HepG2 (cell line): Measurements from ENCODE around the gene MISP3. TPM values are rescaled to one million over a fixed set of nuclear protein-coding genes. Genes with fewer than 3 reads are reported as not detected.
A peak's percentile ranks its signal among the peaks of the same experiment; 100 is the strongest.

Experiments used
- ATF4 ChIP-seq, 2 experiments: fragments of 450-650 bp in 1 of 2; sonication (generic) in 1 of 2; formaldehyde crosslinking; IDR thresholded peaks; 2 replicates each; pipeline versions ENCODE4 v1.5.0 to v1.8.0; 2020 to 2022; ENCODE audit warnings: mild to moderate bottlenecking in 1 of 2, missing genetic modification reagents in 1 of 2
- DZIP1 ChIP-seq: sonication (generic); formaldehyde crosslinking; IDR thresholded peaks from 2 replicates; pipeline ENCODE4 v1.5.0; 2020; ENCODE audit warnings: mild to moderate bottlenecking, missing genetic modification reagents
- ETV6 ChIP-seq: sonication (generic); formaldehyde crosslinking; conservative IDR thresholded peaks from 2 replicates; pipeline ENCODE4 v1.4.0; 2020; ENCODE audit warnings: missing genetic modification reagents
- FOXO1 ChIP-seq: sonication (generic); formaldehyde crosslinking; IDR thresholded peaks from 2 replicates; pipeline ENCODE4 v1.4.0; 2020; ENCODE audit warnings: missing genetic modification reagents
- GABPB1 ChIP-seq: IDR thresholded peaks from 2 replicates; pipeline ENCODE4 v1.6.1; 2016; ENCODE audit warnings: mild to moderate bottlenecking, missing genetic modification reagents, moderate library complexity, missing compliant biosample characterization
- GATAD1 ChIP-seq: IDR thresholded peaks from 2 replicates; pipeline ENCODE4 v1.6.1; 2016; ENCODE audit warnings: missing genetic modification reagents, missing compliant biosample characterization
- HNRNPUL1 ChIP-seq: fragments of 200-400 bp; formaldehyde crosslinking; IDR thresholded peaks from 2 replicates; pipeline ENCODE4 v1.6.1; 2017; ENCODE audit warnings: low read depth, mild to moderate bottlenecking, low read length, moderate library complexity
- KAT8 ChIP-seq: IDR thresholded peaks from 2 replicates; pipeline ENCODE4 v1.6.1; 2016; ENCODE audit warnings: missing genetic modification reagents, missing compliant biosample characterization
- KDM5B ChIP-seq: sonication (generic); formaldehyde crosslinking; IDR thresholded peaks from 2 replicates; pipeline ENCODE4 v1.4.0; 2020; ENCODE audit warnings: missing genetic modification reagents, mild to moderate bottlenecking, borderline replicate concordance
- MIER3 ChIP-seq: IDR thresholded peaks from 2 replicates; pipeline ENCODE4 v1.6.1; 2016; ENCODE audit warnings: missing compliant biosample characterization, borderline replicate concordance
- NCOR1 ChIP-seq: fragments of 200-600 bp; sonication (generic); IDR thresholded peaks from 2 replicates; pipeline ENCODE4 v1.7.0; 2017; ENCODE audit warnings: antibody characterized with exemption, low read length, borderline replicate concordance
- NR2F2 ChIP-seq: IDR thresholded peaks from 2 replicates; pipeline ENCODE4 v1.6.1; 2012; ENCODE audit warnings: low read depth, inconsistent platforms, borderline replicate concordance
- SP1 ChIP-seq, 2 experiments: fragments of 450-650 bp in 1 of 2; sonication (generic) in 1 of 2; formaldehyde crosslinking in 1 of 2; IDR thresholded peaks; 2 replicates each; pipeline versions ENCODE4 v1.4.0 to v1.6.1; 2016 to 2020; ENCODE audit warnings: missing genetic modification reagents in 1 of 2
- TAF1 ChIP-seq: sonication (generic); formaldehyde crosslinking; IDR thresholded peaks from 2 replicates; pipeline ENCODE4 v1.4.0; 2020; ENCODE audit warnings: missing genetic modification reagents
- ZHX2 ChIP-seq, 2 experiments: sonication (generic) in 1 of 2; formaldehyde crosslinking in 1 of 2; IDR thresholded peaks; 2 replicates each; pipeline versions ENCODE4 v1.6.1 to v1.9.0; 2014 to 2022; ENCODE audit warnings: antibody characterized with exemption in 1 of 2, borderline replicate concordance in 1 of 2, inconsistent platforms in 1 of 2, low read depth in 1 of 2, missing genetic modification reagents in 1 of 2
- ZMAT3 ChIP-seq: sonication (generic); formaldehyde crosslinking; conservative IDR thresholded peaks from 2 replicates; pipeline ENCODE4 v1.7.0; 2021; ENCODE audit warnings: missing genetic modification reagents
- ZNF160 ChIP-seq: sonication (generic); formaldehyde crosslinking; IDR thresholded peaks from 2 replicates; pipeline ENCODE4 v1.8.0; 2022; ENCODE audit warnings: mild to moderate bottlenecking, inconsistent platforms, missing genetic modification reagents
- ZNF20 ChIP-seq: sonication (generic); formaldehyde crosslinking; IDR thresholded peaks from 2 replicates; pipeline ENCODE4 v1.4.0; 2020; ENCODE audit warnings: mild to moderate bottlenecking, moderate library complexity, missing genetic modification reagents
- ZNF597 ChIP-seq: sonication (generic); formaldehyde crosslinking; IDR thresholded peaks from 2 replicates; pipeline ENCODE4 v1.5.0; 2020; ENCODE audit warnings: missing genetic modification reagents
- ZNF629 ChIP-seq: sonication (generic); formaldehyde crosslinking; conservative IDR thresholded peaks from 2 replicates; pipeline ENCODE4 v1.5.0; 2020; ENCODE audit warnings: missing genetic modification reagents
- polyA plus RNA-seq, 8 experiments: library from polyadenylated mRNA; depleted of rRNA in 3 of 8; stranded (reverse) in 7 of 8; unstranded in 1 of 8; fragments of >200 nt; fragmentation: Illumina TruSeq in 4 of 8; extraction: Trizol in 4 of 8; gene quantifications; 2 replicates each; pipeline versions ENCODE4 v1.2.1 to v1.2.3, GENCODE V29; 2011 to 2016; ENCODE audit warnings: low read depth in 4 of 8, missing spikeins in 1 of 8, mixed read lengths in 1 of 8; ENCODE audit not compliant: insufficient read depth in 1 of 8
- total RNA-seq, 5 experiments: library from RNA; depleted of rRNA; stranded (reverse); fragments of >200 nt; fragmentation: Illumina TruSeq; extraction: Trizol; gene quantifications; 2 replicates each; pipeline ENCODE4 v1.2.3, GENCODE V29; 2016; ENCODE audit warnings: low read depth in 1 of 5

The MISP3 gene
- total and polyA plus RNA-seq, 2 of the 13 experiments (the other 11 are each of a cell fraction or from before 2014, with no cell fraction given) = 2.5 to 5.4 TPM

GRCh38 chr19:14117668-14118164 lies 45.1 kb downstream of the MISP3 start, which contains the start of gene PRKACA (continued):
- TF ChIP-seq DZIP1 (CRISPR knock-in tag) = no peak
- no peak for TF ChIP-seq HNRNPUL1
- TF ChIP-seq NR2F2 = no peak
- no peak for TF ChIP-seq NCOR1
- TF ChIP-seq MIER3 (CRISPR knock-in tag) = peak; percentile 45; the same call in 1 of the 2 replicates
- TF ChIP-seq ZNF160 (CRISPR knock-in tag) = no peak
- 0 out of 2 replicates have a peak, but pooled peaks have one; percentile 12 for TF ChIP-seq ZHX2 (IDR thresholded peaks at IDR 0.05; ENCODE audit: low read depth)
- TF ChIP-seq ZHX2 (CRISPR knock-in tag; IDR thresholded peaks at IDR 0.05; ENCODE audit: borderline replicate concordance) = no peak
- TF ChIP-seq ZNF597 (CRISPR knock-in tag) = no peak
- no peak for TF ChIP-seq SP1 (IDR thresholded peaks at IDR 0.05)
- TF ChIP-seq SP1 (CRISPR knock-in tag; IDR thresholded peaks at IDR 0.05) = peak; percentile 77
- TF ChIP-seq KDM5B (CRISPR knock-in tag) = no peak
- TF ChIP-seq ATF4 (CRISPR knock-in tag; IDR thresholded peaks at IDR 0.05) = no peak
- no peak for TF ChIP-seq ZMAT3
- no peak for TF ChIP-seq KAT8 (CRISPR knock-in tag)
- peak; percentile 78 for TF ChIP-seq GABPB1 (CRISPR knock-in tag)
- no peak for TF ChIP-seq ETV6 (CRISPR knock-in tag)
- no peak for TF ChIP-seq ZNF20 (CRISPR knock-in tag)
- TF ChIP-seq FOXO1 (CRISPR knock-in tag) = no peak
- no peak for TF ChIP-seq ZNF629 (CRISPR knock-in tag)
- TF ChIP-seq GATAD1 (CRISPR knock-in tag) = peak; percentile 78
- TF ChIP-seq TAF1 (CRISPR knock-in tag) = peak; percentile 24; the same call in 1 of the 2 replicates
